Measurements from ENCODE around the gene SLC47A1.
"Not testable (repeated sequence)": the region's sequence is repeated elsewhere in the genome, so short reads cannot be mapped to it uniquely, and the experiment has no call there.

Gene SLC47A1

DNA sequence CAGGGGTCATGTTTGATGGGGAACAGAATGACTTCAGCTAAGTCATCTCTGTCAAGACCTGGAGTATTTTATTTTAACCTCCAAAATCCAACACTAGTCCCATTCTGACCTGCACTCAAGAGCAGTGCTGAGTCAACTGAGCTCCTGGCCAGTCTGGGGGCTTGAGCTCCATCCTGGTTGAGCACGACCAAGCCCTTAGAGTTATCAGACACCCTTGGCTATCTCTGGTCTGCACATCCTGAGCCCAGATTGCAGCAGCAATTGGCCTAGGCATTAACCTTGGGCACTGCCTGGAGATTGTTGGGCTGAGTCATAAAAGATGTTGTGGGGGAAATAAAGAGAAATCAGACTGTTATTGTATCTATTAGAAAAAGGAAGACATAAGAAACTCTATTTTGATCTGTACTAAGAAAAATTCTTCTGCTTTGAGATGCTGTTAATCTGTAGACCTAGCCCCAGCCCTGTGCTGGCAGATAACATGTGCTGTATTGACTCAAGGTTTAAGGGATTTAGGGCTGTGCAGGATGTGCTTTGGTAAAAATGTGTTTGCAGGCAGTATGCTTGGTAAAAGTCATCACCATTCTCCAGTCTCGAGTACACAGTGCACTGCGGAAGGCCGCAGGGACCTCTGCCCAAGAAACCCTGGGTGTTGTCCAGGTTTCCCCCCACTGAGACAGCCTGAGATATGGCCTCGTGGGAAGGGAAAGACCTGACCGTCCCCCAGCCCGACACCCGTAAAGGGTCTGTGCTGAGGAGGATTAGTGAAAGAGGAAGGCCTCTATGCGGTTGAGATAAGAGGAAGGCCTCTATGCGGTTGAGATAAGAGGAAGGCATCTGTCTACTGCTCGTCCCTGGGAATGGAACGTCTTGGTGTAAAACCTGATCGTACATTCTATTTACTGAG is 14.0 kb upstream of the SLC47A1 start:
- DNase-seq; in situ Hi-C loops (cut with HindIII; ENCODE audit: low pct_ligation_motif_present, low pct_unique_long_range_greater_than_20kb, low sequenced_read_pairs): not testable (repeated sequence)

DNA sequence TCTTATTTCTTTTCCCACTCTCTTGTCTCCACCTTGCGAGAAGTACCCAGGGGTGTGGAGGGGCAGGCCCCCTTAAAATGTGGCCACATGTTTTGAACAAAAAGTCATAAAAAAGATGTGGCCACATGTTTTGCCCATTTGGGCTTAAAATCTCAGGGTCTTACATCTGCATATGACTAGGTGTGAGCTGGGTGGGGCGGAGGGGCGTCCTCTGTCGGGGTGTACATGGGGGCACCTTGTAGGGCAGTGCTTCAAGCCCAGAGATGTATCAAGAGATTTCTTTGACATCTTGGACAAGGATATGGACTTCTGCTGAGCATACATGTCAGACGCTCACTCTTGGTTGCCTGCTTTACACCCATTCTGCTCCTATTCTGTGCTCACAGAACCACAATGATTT is 13.0 kb upstream of the SLC47A1 start:
- no peak for DNase-seq
- in situ Hi-C loops (cut with HindIII; ENCODE audit: low pct_ligation_motif_present, low pct_unique_long_range_greater_than_20kb, low sequenced_read_pairs) = no loop called here

DNA sequence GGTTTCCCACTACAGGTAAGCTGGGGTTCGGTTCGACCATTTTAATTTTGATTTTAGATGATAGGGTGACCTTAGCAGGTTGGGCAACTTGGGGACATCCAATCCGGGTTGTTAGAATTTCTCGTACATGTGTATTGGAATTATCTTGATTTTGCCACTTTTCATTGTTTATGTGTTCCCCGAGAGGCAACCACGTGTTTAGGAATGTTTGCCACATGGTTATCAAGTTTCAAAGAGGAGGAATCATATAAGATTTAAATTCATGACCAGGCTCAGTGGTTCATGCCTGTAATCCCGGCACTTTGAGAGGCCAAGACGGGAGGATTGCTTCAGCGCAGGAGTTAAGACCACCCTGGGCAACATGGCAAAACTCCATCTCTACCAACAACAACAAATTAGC is 10.0 kb upstream of the SLC47A1 start:
- in situ Hi-C loops (cut with HindIII; ENCODE audit: low pct_ligation_motif_present, low pct_unique_long_range_greater_than_20kb, low sequenced_read_pairs) = no loop called here

DNA sequence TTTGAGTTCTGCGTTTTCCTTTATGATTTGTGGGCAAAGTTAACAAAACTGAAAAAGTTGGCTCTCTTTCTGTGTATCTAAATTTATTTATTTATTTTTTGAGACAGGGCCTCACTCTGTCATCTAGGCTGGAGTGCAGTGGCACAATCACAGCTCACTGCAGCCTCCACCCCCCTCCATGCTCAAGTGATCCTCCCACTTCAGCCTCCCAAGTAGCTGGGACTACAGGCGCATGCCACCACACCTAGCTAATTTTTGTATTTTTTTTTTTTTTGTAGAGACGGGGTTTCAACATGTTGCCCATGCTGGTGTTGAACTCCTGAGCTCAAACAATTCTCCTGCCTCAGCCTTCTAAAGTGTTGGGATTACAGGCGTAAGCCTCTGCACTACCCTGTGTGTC is 6.7 kb upstream of the SLC47A1 start:
- in situ Hi-C loops (cut with HindIII; ENCODE audit: low pct_ligation_motif_present, low pct_unique_long_range_greater_than_20kb, low sequenced_read_pairs); DNase-seq: not testable (repeated sequence)

More for the DNA sequence above, 10.0 kb upstream of the SLC47A1 start:
- no peak for DNase-seq

DNA sequence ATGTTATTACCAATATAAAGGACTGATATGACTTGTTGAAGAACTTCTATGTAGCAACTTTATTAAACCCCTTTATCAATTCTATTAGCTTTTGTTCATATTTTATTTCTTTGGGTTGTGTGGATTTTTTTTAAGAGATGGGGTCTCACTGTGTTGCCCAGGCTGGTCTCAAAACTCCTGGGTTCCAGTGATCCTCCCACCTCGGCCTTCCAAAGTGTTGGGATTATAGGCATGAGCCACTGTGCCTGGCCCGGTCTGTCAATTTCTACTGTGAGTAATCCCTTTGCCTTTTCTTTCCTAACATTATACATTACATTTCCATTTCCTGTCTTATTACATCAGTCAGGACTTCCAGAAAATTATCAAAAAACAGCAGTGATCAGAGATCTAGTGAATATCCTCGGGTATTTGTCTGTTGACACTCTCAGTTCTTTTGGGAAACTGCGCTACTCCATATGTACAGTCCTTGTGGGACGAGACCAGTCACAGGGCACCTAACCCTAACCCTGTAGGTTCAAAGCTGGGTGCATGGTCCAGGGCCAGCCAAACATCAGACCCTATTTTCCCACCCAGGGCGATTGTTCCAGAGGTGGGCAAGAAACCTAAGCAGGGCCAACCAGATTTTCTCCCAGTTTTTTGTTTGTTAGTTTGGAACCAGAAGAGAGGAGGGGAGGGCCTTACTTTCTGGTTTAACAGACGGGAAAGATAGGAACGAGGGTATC is 1.7 kb upstream of the SLC47A1 start:
- DNase-seq = no peak
- in situ Hi-C loops (cut with HindIII; ENCODE audit: low pct_ligation_motif_present, low pct_unique_long_range_greater_than_20kb, low sequenced_read_pairs) = no loop called here

DNA sequence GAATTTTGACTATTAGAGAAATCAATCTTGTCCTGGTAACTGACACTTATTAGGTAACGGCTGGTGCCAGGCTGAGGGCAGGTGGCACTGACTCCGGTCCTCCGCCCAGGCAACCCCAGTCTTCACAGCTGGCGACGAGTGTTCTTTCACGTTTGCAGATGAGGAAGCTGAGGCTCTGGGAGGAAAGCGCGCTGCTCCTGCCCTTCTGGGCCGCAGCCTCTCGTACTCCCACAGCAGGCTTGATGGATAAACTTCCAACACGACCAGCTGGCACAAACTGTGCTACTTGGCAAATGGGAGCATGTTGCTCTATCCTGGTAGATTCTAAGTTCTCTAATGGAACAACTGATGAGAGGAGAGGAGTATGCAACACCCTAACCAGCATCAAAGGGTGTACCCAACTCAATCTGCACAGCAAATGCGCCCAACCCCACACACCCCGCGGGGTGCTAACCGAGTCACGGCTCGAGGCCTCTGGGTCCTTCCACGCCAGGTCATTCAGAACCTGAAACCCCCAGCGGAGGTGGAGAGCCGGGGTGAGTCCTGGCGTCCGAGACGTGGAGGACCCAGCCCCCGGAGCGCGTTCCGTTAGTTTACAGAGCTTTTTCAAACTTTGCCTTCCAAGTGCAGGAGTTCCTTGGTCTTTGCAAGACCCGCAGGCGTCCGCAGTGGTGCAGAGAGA is 477 bp upstream of the SLC47A1 start:
- no peak for DNase-seq
- in situ Hi-C loops (cut with HindIII; ENCODE audit: low pct_ligation_motif_present, low pct_unique_long_range_greater_than_20kb, low sequenced_read_pairs) = no loop called here

DNA sequence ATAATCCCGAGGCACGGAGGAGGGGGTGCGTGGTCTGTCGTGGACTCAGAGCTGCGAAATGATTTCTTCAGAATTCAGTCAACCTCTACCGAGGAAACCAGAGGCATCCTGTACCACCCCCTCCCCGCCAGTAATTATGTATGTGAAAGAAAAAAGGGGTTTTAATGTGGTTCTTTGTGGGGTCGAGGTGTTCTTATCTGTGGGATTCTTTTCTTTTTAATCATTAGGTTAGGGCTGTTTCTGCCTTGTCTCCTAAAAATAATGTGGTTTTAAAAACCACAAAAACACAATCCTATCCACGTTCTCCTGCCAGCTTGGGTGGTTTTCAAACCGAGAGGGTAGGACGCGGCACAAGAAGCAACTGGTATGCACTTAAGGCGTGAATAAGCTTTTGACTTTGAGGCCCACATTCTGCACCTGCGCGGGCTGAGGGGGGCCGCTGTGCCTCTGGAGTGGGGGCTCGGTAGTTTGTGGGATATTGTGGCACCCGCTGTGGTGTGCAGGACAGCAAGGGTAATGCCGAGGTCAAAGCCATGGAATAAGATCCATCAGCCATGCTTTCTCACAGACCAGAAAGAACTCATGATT is 1.0 kb downstream of the SLC47A1 start:
- peak; percentile 64 for DNase-seq
- in situ Hi-C loops (cut with HindIII; ENCODE audit: low pct_ligation_motif_present, low pct_unique_long_range_greater_than_20kb, low sequenced_read_pairs) = no loop called here

DNA sequence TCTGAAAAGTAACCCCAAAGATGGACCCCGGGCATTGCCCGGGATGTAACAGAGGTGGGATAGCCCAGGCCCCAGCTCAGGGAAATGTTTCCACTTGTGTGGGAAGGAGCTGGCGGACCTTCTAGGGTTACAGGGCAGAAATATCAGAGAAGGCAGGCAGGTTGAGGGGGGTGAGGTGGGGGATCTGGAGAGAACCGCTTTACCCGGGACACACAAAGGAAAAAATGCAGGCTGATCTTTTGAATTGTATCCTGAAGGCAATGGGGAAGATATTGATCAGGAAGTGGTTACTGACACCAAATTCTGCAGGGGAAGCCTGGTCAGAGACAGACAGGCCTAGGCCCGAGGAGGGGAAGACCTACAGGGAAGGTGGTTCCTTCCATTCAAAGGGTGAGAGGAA is 3.5 kb downstream of the SLC47A1 start:
- in situ Hi-C loops (cut with HindIII; ENCODE audit: low pct_ligation_motif_present, low pct_unique_long_range_greater_than_20kb, low sequenced_read_pairs) = no loop called here
- DNase-seq = no peak

DNA sequence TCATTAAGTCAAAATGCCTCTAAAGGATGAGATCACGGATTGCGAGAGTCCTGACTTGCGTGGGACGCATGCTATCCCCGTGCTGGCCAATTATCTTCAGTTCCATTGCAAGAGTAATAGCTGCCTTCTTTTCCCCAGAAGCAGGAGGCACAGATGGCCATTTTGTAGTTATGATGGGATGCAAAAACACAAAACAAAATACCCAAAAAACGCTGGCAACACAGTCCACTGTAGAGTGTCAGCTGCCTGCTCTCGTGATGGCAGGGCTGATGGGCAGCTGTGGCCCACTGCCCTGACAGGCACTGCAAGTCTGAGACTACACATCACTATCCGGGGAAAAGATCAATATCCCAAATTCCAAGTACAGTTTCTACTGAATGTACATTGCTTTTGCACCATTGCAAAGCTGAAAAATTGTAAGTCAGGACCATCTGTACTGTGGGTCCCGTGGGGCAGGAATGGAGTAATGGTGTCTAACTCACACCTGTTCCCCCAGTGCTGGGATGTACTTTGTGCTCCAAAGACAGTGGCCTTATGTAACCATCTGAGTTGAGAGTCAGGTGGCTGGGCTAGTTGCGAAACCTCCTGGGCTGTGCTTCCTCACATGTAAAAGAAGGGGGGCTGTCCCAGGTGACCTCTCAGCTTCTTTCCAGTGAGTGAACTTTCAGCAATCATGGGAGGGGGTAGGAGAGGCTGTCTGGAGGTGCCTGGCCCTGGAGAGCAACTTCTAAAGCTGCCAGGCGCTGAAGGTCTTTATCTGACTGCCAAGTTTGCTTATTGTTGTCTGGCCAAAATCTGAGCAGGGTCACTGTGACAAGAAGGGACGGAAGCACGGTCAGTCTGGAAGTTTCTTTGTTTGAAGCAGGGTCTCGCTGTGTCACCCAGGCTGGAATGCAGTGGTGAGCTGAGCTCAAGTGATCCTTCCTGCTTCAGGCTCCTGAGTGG is 4.7 kb downstream of the SLC47A1 start:
- in situ Hi-C loops (cut with HindIII; ENCODE audit: low pct_ligation_motif_present, low pct_unique_long_range_greater_than_20kb, low sequenced_read_pairs) = no loop called here
- no peak for DNase-seq

DNA sequence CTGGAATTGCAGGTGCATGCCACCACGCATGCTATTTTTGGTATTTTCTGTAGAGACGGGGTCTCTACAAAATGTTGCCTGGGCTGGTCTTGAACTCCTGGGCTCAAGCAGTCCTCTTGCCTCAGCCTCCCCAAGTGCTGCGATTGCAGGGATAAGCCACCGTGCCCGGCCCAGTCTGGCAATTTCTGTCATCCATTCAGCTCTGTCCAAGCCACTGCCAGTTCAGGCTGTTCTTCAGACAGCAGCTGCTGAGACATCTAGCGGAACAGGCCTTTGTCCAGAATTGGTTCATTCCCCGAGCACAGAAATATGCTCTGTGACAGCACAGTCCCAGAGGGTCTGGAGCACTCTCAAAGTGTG is 5.4 kb downstream of the SLC47A1 start:
- in situ Hi-C loops (cut with HindIII; ENCODE audit: low pct_ligation_motif_present, low pct_unique_long_range_greater_than_20kb, low sequenced_read_pairs) = no loop called here
- no peak for DNase-seq

DNA sequence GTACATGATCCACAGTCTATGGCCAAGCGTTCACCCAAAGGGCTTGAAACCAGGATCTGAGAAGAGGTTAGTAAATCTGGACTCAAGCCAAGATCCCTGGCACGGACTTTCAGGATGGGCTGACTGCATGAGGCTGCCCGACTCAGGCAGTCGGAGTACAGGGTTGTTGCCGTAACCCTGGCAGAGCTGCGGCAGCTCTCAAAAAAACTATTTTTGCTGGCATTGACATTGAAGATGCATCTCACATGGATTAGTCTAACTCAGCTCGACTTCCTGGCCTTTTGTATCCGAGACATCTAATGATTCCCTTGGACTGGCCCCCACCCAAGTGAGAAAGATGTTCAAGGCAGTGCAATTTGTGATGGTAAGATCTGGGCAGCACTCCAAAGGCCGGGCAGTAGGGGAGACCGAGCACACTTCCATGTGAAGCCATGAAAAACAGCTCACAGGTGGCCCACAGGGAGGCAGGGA is 6.2 kb downstream of the SLC47A1 start:
- no peak for DNase-seq
- in situ Hi-C loops (cut with HindIII; ENCODE audit: low pct_ligation_motif_present, low pct_unique_long_range_greater_than_20kb, low sequenced_read_pairs) = no loop called here

DNA sequence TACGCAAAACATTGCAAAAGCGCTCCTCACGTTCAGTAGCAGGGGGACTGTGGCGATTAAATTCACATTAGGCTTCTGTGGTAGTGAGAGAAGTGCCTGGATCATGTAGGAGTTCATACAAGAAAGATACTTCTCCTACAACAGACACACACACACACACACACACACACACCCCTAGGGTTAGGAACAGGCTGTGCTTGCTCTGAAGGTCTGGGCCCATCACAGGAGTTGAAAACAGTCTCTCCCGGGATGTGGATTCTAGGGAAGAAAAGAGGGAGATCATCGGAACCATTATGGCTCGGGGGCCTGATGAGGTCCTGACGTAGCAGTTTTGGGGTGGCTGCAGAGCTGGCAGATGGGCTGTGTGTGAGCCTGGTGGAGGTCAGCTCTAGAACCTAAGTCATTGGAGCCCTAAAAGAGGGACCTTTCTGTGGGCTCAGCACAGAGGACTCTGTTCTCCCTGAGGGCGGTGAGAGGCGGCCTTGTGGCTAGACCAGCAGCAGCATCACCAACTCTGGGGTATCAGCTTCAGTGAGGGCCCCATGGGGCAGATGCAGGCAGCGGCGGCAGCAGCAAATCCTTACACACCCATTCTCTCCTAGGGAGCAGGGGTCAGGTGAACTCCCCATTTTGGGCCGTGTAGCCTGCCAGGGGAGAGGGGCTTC is 7.2 kb downstream of the SLC47A1 start:
- DNase-seq = no peak
- in situ Hi-C loops (cut with HindIII; ENCODE audit: low pct_ligation_motif_present, low pct_unique_long_range_greater_than_20kb, low sequenced_read_pairs) = no loop called here

DNA sequence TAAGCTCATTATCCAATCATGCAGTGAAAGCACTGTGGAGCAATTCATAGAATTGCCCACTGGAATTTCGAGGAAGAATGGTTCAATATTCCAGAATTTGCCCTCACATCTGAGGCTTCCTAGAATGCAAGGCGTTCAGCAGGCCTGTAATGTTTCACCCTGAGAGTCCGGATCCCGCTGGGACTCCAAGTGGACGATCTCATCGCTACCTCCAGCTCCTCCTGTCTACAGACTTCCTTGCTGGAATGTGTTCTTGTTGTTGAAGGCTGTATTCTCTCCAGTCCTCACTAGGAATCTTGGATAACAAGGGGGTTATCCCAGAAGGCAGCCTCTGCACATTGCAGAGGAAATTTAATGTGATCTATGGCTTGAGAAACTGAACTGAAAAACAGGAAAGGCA is 7.8 kb downstream of the SLC47A1 start:
- in situ Hi-C loops (cut with HindIII; ENCODE audit: low pct_ligation_motif_present, low pct_unique_long_range_greater_than_20kb, low sequenced_read_pairs) = no loop called here
- DNase-seq = no peak

DNA sequence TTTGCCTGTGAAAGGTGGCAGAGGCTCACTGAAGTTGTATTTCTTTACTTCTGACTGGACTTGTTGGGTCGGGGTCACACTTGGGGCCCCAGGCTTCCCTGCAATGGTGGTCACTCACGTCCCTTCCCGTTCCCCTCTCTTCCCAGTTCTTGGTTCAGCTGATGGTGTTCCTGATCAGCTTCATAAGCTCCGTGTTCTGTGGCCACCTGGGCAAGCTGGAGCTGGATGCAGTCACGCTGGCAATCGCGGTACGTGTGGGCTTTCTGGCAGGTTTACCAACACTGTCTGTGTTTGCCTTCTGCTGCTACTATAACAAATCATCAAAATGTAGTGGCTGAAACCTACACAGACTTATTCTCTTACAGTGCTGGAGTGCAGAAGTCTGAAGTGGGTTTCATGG is 8.6 kb downstream of the SLC47A1 start:
- in situ Hi-C loops (cut with HindIII; ENCODE audit: low pct_ligation_motif_present, low pct_unique_long_range_greater_than_20kb, low sequenced_read_pairs) = no loop called here
- no peak for DNase-seq

DNA sequence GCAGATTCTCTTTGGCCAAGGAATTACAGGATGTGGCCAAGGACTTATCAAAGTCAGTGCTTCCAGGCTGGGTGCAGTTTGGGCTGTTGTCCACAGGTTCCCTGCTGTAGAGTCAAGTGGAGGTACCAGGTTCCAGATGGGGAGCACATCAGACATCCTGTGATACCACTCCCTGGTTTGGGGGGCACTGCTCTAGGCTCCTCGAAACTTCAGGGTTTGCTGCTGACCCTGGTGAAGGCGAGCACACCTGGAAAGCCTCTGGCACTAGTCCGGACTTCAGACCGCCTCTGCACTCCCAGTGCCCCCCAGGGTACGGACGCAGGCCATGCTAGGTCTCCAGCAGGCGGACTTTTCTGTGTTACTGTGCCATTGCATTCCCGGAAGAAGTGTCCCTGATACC is 10.7 kb downstream of the SLC47A1 start:
- in situ Hi-C loops (cut with HindIII; ENCODE audit: low pct_ligation_motif_present, low pct_unique_long_range_greater_than_20kb, low sequenced_read_pairs) = no loop called here
- DNase-seq = no peak

DNA sequence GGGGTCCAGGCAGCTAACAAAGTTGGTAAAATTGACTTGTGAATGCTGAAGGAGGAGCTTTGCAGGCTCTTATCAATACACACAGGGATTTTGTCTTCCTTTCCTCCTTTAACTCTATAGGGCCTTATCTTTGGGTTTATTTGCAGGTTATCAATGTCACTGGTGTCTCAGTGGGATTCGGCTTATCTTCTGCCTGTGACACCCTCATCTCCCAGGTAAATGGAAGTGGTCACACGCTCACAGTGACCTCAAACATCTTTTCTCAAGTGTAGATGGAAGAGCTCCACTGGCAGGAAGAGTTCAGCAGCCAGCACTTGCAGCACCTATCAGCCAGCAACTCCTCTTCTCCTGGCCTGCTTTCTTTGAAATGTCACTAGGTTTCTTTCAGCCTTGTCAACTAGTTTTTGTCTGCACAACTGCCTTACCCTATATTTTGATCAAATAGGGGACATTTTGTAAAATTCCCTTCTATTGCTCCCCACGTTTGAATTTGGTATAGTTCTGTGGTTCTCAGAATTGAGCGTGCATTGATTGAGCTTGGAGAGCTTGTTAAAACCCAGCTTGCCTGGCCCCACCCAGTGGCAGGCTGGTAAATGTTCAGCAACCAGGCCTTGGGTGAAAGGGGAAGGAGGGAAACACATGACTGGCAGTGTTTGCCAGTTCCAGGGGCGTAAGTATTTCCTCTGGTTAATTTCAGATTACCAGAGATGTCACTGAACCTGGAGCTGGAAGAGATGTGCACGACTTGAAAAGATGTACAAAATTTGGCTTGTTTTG is 12.8 kb downstream of the SLC47A1 start:
- in situ Hi-C loops (cut with HindIII; ENCODE audit: low pct_ligation_motif_present, low pct_unique_long_range_greater_than_20kb, low sequenced_read_pairs) = no loop called here
- DNase-seq = peak; percentile 28

Data from ACHN (cell line).